Measurements from ENCODE around the gene NUDT2. TPM values are rescaled to one million over a fixed set of nuclear protein-coding genes. Genes with fewer than 3 reads are reported as not detected.

NUDT2 gene
- total RNA-seq, 1 donor from 2014 or later = 26.7 TPM

GRCh38 chr9:34369636-34370035, 40.3 kb downstream of the NUDT2 start:
- intact Hi-C loops (cut with micrococcal nuclease) = loop anchor here (10.0 kb wide), 2 partner anchors 1105 to 1445 kb away; partner anchors contain the start of genes BAG1, CHMP5, HINT2 and SPAG8

GRCh38 chr9:34370335-34370969, 41.1 kb downstream of the NUDT2 start:
- intact Hi-C loops (cut with micrococcal nuclease) = loop anchor here (10.0 kb wide), 2 partner anchors 1106 to 1444 kb away; partner anchors contain the start of genes BAG1, CHMP5, HINT2 and SPAG8

GRCh38 chr9:34370970-34371880, 41.9 kb downstream of the NUDT2 start:
- intact Hi-C loops (cut with micrococcal nuclease) = loop anchor here (10.0 kb wide), 2 partner anchors 1106 to 1444 kb away; partner anchors contain the start of genes BAG1, CHMP5, HINT2 and SPAG8

GRCh38 chr9:34371886-34372466, 42.6 kb downstream of the NUDT2 start:
- intact Hi-C loops (cut with micrococcal nuclease) = loop anchor here (10.0 kb wide), 2 partner anchors 1107 to 1443 kb away; partner anchors contain the start of genes BAG1, CHMP5, HINT2 and SPAG8

DNA sequence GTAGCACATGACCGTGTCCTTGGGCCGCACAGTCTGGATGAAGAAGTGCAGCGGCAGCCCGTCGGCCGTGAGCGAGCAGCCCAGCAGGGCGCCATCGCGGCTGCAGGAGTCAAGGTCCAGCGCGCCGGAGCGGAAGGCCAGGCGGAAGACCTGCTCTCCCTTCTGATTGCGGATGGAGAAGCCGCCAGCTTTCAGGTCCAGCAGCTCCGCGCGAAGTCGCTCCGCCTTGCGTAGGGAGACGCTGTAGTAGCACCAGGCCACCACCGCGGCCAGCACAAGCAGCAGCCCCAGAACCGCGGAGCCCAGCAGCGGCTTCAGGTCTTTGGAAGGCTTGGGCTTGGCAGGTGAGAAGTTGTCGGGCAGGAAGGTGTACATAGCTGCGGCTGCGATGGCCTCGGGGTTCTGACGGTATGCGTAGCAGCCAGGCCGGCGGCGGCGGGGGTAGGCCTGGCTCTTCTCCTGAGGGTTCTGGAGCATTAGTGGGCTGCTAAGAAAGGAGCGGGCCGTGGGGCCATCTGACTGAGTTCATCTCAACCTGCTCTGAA, 43.2 kb downstream of the NUDT2 start:
- intact Hi-C loops (cut with micrococcal nuclease) = loop anchor here (10.0 kb wide), 2 partner anchors 1108 to 1442 kb away; partner anchors contain the start of genes BAG1, CHMP5, HINT2 and SPAG8

DNA sequence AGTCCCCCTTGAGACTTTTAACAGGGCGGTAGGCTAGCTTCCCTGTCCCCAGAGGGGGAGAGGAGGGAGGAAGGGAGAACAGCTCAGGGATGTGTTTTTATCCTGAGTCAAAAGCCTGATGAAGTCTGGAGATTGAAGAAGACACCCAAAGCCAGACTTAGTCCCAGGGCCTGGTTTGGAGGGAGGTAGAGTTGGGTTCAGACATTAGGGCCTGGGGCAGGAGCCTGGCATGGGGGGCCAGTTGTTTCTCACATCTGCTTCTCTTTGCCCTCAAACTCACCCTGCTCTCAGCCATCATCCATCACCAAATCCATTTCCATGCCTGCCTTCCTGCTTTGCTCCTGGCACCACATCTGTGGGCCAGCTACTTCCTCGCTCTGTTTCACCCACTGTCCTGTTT, 44.4 kb downstream of the NUDT2 start:
- intact Hi-C loops (cut with micrococcal nuclease) = loop anchor here (10.0 kb wide), 2 partner anchors 1109 to 1441 kb away; partner anchors contain the start of genes BAG1, CHMP5, HINT2 and SPAG8

- intact Hi-C loops (cut with micrococcal nuclease) = loop anchor here (10.0 kb wide), 2 partner anchors 1110 to 1440 kb away; partner anchors contain the start of genes BAG1, CHMP5, HINT2 and SPAG8
Observed at GRCh38 chr9:34374339-34374738, 45.0 kb downstream of the NUDT2 start.

GRCh38 chr9:34374905-34375552, 45.7 kb downstream of the NUDT2 start:
- intact Hi-C loops (cut with micrococcal nuclease) = loop anchor here (5.0 to 10.0 kb wide), 6 partner anchors 697 to 1440 kb away; partner anchors contain the start of genes BAG1, CHMP5, CREB3 and HINT2

- intact Hi-C loops (cut with micrococcal nuclease) = loop anchor here (1.0 to 10.0 kb wide), 8 partner anchors 261 to 1439 kb away; partner anchors contain the start of genes BAG1, CHMP5, CREB3 and HINT2
Observed at GRCh38 chr9:34375901-34376595, 46.7 kb downstream of the NUDT2 start.

DNA sequence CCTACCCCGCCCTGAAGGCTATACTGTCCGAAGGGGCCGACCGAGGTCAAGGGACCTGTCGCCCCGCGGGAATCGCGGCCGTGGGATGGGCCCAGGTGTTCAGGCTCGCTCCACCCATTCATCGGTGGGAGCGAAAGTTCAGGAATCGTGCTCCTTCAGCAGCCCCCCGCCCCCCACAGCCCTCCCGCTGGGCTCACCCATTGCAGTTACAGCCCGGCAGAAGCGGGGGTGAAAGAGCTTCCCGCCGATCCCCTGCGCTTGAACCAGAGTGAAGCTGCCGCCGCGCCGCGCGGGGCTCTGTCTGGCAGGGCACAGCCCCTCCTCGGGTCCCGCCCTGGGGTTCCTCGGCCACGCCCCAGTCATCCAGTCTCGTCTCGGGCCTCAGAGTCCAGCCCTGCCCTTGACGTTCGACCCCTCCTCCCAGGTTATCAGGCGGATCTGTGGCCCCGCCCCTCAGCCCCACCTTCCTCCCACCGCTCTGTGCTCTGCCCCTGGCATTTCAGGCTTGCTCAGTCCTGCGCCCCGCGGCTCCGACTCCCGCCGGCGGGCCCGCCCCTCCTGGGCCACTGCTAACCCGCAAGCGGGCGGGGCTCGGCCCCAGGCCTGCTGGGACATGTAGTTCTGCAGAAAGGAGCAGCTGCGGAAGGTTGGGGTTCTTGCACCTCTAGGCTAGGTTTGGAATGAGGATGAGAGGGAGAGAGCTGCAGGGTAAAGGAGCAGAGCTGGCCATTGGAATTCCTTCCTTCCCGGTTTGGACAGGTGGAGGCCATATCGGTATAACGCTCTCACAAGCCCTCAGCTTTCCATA, 47.4 kb downstream of the NUDT2 start, which contains the start of gene MYORG:
TSS of gene MYORG (minus strand) at position 303 of the 808 bp plus-strand sequence. CDS start 3,955 bp downstream, outside the sequence.
- intact Hi-C loops (cut with micrococcal nuclease) = loop anchor here (1.0 to 10.0 kb wide), 13 partner anchors 82 to 1438 kb away; partner anchors contain the start of genes BAG1, CHMP5, CREB3 and DCAF12

DNA sequence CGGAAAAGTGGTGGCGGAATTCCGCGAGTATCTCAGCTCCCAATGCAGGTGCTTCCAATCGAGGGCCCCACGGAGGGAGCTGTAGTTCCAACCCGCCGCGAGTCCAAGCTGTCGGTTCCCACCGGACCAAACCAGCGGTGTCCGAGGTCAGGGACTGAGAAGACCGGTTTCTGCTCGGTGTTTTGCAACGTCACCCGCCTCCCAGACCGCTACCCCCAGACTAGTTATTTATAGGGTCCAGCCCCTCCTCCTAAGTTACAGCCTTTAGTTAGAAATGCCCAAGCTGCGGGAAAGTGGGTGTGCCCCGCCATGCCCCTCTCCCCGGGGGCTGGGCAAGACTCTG, 48.0 kb downstream of the NUDT2 start:
- intact Hi-C loops (cut with micrococcal nuclease) = loop anchor here (1.0 to 10.0 kb wide), 11 partner anchors 81 to 1437 kb away; partner anchors contain the start of genes BAG1, CHMP5, CREB3 and DCAF12

- intact Hi-C loops (cut with micrococcal nuclease) = loop anchor here (1.0 to 10.0 kb wide), 14 partner anchors 49 to 1436 kb away; partner anchors contain the start of genes BAG1, CHMP5, CREB3 and DCTN3
Observed at GRCh38 chr9:34378376-34379060, 49.1 kb downstream of the NUDT2 start.

DNA sequence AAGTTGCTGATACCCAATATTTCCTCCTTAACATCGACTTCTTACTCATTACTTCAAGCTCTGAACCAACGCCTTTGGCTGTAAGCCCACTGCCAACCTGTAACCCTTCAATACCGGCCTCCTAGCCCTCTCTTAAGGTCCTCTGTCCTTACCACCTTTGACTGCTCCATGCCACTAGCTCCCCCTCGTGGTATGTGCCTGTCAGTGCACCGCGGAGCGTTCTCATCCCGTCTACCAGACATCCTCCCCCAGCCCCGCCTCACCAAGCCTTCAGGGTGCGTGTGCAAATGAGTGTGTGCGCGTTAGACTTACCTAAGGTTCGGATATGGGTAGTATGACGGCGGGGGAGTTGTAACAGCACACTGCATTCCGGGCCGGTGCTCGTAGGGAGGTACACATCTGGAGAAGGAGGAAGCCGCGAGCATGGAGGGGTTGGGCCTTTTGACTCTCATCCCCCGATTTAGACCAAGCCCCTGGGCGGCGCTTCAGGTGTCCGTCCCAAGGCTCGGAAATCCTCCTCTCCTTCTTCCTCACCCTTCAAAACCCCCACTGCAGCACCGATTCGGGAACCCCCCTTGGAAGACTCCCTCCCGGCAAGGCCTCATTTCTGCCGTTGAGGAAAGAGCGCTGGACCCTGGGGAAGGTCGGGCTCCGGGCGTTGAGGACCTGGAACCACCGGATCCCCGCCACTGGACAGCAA, 50.1 kb downstream of the NUDT2 start:
- intact Hi-C loops (cut with micrococcal nuclease) = loop anchor here (1.0 to 10.0 kb wide), 18 partner anchors 50 to 1435 kb away; partner anchors contain the start of genes BAG1, CHMP5, CREB3 and DCTN3

DNA sequence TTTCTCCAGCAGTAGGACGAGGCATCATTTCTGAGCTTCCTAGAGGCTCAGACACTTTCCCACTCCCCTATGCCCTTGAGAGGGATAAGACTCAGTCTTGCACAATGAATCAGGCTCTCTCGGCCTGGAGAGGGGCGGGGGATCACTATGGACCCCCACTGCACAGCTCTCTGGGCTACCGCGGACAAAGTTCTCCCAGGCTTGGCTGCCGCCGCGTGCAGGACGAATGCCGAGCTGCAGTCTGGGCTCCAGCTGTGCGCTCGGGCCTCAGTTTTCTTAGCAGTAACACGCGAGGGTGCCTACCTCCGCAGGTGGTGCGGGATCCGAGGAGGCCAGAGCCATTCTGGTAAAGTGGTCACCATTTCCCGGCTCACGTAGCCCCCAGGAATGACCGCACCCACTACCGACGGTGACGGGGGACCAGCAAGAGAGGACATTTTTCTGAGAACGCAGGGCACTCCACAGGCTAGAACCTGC, 50.7 kb downstream of the NUDT2 start:
- intact Hi-C loops (cut with micrococcal nuclease) = loop anchor here (1.0 to 2.0 kb wide), 4 partner anchors 143 to 1355 kb away; partner anchors contain the start of genes DNAJA1, DNAJB5 and SIGMAR1

GRCh38 chr9:34380511-34381315, 51.3 kb downstream of the NUDT2 start:
- intact Hi-C loops (cut with micrococcal nuclease) = loop anchor here (1.0 to 2.0 kb wide), 4 partner anchors 143 to 1355 kb away; partner anchors contain the start of genes DNAJA1, DNAJB5 and SIGMAR1

DNA sequence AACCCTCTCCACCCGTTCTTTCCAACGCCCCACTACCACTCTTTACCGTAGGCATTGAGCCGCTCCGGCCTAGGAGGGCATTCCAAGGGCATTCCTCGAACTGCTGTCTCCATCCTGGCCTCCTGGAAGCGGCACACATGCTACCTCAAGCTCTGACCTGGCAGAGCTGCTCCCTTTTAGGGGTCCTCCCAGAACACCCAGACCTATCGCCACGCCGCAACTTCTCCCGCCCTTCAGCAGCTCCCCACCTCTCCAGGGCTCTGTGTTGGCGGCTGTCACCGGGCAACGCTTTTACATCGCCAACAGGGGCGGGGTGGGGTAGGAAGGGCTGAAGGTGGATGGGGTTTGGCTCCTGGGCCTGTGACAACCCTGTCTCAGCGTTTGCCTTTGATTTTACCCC, 52.0 kb downstream of the NUDT2 start:
- intact Hi-C loops (cut with micrococcal nuclease) = loop anchor here (2.0 kb wide), 1 partner anchor 607 kb away; the partner anchor contains the start of gene DNAJB5

Measured in T-helper 1 cell treated with Interleukin-12 subunit alpha and Interleukin-12 subunit beta and Interleukin-4 antibody, amounts not matched to agents 30 ng/mL and 1 ng/mL, for 36 hours (primary cell).